GM21515 (cell line): ENCODE data around the gene SUPT5H.

ENCODE experiments used
- ATAC-seq: cut with Tn5 transposase; IDR thresholded peaks from one replicate; pipeline ENCODE4 v1.9.1; 2021; ENCODE audit not compliant: unreplicated experiment

SUPT5H gene

DNA sequence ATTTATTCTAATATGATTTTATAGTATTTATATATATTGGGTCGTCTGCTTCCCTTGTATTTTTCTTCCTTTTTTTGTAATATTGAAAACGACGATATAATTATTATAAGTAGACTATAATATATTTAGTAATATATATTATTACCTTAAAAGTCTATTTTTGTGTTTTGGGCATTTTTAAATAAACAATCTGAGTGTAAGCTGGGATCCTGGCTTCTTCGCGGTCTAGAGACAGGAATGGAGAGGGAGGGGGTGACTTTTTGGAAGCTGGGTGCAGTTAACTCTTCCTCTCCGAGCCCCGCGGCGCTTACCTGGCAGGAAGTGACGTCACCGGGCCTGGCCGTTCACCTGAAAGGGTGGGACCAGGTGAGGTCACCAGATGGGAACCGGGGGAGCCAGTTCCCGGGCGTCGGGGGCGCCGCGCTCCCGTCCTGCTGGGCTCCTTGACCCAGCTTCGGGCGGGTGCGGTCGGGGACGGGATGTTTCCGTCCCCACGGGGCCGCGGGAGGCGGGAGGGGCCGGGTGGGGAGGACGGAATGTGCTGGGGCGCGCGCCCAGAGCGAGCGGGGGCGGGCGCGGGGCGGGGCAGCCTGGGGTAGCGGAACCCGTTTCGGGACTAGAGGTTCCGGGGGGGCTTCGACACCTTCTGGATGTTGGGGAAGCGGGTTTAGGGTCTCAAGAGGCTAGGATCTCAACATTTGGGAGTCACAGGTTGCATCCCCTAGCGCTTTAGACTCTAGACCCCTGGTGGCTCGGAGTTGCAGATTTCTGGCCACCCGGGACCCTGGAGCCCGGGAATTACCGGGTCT is 36.0 kb upstream of the SUPT5H start:
- no peak for ATAC-seq

DNA sequence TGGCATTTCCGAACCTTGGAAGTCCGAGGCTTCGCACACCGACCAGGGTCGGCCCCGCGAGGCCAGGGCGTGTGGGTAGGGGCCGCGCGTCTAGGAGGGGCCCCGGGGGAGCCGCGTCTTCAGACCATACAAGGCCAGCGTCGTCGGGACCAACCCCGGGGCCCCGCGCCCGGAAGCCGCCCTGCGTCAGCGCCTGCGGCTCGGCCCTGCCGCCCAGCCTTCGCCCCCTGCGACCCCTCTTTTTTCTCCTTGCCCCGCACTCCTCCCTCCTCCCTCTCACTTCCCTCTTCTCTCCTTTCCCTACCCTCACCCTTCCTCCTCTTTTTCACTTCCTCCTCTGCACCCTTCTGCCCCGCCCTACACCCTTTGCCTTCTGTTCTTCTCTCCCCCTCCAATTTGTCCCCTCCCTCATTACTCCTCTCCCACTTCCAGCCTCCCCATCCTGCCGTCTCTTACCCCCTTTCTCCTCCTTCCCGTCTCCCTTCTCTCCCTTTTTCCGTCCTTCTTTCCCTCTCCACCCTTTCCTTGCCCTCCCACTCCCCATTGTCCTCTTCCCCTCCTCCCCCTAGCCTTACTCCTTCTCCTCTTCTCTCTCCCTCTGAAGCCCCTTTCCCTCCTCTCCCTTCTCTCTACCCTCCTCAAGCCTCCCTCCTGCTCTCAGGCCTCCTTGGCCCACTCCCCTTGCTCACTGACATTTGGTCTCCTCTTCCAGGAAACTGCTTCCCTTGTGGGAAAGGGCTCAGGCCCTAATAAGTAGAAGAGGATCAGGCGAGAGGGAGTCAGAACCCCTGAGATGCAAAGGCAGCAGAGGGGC is 35.2 kb upstream of the SUPT5H start:
- ATAC-seq, result no peak

DNA sequence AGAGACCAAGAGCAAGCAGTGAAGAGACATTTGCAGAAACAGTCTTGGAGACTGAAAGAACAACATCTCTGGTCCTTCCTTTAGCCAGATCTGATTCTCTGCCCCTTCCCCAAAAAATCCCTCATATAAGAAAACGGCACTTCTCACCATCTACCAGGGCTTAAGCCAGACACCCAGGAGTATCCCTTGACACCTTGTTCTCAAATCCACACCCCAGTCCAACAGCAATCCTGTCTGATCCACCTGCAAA is 34.6 kb upstream of the SUPT5H start:
- ATAC-seq, result no peak

DNA sequence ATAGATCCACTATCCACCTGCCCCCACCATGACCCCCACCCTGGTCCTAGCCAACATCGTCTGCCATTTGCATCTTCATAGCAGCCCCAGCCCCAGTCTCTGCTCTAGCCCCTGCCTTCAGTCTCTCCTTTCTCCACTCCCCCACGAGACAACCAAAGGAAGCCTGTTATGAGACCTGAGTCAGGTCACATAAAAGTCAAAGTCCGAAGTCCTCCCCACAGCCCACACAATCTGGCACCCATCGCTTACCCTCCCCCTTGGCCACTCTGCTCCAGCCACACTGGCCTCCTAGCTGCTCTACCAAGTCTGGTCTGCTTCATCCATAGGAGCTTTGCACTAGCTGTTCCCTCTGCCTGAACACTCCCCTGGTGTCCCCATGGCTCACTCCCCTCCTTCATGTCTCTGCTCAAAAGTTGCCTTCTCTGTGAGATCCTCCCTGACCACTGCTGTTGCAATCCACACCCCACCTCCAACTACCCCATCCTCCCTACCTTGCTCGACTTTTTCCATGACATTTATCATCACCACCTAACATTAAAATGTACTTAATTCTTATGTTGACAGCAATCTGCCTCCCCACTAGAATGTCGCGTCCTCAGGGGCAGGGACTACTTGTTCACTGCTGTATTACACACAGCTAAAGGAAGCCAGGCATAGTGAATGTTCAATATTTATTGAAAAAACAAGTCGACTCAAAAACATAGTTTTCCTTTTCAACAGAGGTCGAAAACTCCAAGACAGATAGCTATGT is 34.1 kb upstream of the SUPT5H start:
- ATAC-seq, result no peak

DNA sequence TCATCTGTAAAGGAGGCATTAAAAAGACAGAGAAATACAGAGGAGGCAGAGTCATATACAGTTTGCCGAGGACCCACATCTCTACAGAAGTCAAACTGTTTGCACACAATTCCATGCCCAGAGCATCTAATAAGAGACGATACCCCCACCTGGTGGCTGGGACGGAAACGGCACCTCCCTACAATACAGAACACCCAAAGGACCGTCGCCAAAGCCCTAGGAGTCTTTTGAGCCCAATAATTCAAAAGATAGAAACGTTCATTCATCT is 33.6 kb upstream of the SUPT5H start:
- peak; percentile 15 for ATAC-seq

DNA sequence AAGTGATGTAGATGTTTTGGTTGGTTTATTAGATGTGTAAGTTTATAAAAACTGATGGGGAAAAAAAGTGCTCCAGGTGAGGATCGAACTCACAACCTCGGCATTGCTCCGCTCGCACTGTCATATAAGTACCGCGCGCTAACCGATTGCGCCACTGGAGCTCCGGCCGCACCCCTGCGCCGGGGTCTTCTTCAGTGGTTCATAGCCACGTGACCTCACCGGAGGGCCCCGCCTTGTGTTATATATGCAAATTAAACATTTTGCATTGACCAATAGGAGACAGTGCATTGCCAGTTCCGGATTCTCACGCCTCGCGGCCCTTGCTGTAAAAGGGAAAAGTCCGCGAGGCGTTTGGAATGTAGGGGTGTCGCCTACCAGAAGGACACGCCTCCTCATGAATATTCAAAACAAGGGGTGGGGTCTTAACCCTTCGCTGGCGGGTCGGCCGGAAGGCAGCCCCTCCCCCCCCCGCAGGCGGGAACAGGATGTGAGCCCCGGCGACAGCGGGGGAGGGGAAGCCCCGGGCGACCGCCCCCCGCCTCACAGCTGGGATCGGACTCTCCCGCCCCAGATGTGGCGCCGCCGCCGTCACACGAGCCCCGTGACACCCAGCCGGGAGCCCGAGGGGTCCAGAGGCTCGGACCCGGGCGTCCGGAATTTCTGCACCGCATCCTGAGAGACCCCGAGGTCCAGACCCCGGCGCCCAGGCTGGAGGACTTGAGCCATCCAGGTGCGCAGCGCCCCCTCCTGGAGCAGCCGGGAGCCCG is 33.1 kb upstream of the SUPT5H start, which contains the start of gene PLEKHG2:
TSS of gene PLEKHG2 (plus strand) at position 570 of the 767 bp plus-strand sequence. CDS start 1,418 bp downstream, outside the sequence.
- ATAC-seq, result peak; percentile 41

DNA sequence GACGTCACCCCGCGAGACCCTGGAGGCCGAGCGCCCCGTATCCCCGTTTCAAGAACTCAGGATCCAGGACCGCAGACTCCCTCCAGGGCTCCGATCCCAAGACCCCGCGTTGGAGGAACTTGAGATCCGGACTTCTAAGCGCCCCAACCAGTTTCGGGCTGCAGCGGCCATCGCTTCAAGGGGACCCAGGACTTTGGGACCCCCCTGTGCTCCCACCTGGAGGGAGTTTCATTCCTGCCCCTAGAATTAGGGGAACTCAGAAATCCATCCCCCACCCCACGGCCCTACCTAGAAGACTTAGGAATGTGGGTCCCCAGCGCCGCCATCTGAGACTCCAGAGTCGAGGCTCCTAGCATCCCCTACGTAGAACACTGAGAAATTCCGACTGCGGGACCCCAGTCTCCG is 32.5 kb upstream of the SUPT5H start:
- no peak for ATAC-seq

DNA sequence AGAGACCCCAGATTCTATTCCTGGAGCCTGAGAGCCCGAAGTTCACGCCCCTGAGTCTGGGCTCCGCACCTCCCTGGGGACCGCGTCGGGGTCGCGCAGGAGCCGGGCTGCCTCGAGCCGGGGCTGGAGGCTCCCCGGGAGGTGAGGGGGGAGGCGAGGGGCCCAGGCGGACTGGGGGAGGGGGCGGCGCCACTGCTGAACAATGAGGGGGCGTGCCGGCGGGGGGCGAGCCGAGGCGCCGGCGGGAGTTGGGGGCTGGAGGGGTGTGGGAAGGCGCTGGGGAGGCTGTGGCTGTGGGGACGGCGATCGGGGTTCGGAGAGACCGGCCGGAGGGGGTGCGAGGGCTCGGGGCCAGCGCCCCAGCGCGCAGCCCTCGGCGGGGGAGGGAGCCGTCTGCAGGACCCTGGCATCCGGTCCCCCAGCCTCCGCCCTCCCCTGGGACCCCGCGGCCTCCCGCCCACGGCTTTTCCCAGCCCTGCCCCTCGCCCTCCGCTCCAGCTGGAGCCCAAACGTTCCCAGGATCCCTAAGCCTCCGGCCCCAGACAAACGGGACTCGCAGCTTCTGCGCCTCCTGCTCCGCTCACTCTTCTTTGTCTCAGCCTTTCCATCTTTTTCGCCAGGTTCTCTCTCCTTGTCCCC is 32.0 kb upstream of the SUPT5H start:
- ATAC-seq, result no peak

DNA sequence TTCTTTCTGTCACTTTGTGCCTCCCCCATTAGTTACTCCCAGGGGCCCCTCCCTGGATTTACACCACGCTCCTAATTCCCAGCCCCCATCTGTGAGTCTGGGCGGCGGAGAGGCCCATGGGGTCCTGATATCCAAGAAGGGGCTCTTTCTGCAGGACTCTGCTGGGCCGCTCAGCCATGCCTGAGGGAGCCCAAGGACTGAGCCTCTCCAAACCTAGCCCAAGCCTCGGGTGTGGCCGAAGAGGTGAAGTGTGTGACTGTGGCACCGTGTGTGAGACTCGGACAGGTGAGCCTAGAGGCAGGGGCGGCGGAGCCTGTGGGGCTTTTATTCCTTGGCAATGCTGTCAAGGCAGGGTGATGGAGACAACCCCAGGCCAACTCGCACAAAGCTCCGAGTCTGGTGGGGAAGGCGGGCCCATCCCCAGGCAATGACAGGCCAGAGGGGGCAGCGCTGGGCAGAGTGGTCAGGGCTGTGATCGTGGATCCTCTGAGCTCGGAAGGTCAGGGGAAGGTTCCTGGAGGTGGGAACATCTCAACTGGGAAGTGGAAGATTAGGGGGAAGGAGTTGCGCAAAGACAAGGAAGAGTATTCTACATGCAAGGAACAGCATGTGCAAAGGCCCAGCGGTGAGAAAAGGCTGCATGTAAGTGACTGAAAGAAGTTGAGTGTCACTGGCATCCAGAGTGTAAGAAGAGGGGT is 31.3 kb upstream of the SUPT5H start:
- no peak for ATAC-seq

DNA sequence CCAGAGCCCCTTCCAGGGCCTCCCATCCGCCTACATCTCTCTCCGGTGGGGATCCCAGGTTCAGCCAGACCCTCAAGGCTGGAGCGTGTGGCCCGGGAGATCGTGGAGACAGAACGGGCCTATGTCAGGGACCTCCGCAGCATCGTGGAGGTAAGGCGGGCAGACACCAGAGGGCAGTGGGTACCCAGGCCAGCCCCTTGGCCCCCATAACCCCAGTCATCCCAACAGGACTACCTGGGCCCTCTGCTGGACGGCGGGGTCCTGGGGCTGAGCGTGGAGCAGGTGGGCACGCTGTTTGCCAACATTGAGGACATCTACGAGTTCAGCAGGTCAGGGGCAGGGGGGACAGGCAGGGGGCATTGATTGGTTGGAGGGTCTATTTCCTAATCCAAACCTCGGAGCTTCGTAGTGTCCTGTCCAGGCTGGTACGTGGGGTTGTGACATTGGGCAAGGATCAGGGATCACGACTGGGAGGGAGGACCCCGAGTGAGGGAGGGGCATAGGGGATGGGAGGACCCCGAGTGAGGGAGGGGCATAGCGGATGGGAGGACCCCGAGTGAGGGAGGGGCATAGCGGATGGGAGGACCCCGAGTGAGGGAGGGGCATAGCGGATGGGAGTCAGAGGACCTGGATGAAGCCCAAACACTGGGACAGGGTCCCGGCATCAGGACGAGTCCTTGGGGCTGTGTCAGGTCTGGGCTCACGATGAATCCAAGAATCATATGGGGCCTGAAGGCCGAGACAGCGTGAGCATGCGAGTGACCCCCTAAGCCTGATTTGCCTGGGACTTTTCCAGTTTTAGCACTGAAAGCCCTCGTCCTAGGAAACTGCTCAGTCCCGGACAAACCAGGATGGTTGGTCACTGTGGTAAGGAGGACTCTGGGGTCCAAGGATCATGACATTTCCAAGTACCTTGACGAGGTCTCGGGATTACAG is 30.0 kb upstream of the SUPT5H start:
- ATAC-seq, result no peak

DNA sequence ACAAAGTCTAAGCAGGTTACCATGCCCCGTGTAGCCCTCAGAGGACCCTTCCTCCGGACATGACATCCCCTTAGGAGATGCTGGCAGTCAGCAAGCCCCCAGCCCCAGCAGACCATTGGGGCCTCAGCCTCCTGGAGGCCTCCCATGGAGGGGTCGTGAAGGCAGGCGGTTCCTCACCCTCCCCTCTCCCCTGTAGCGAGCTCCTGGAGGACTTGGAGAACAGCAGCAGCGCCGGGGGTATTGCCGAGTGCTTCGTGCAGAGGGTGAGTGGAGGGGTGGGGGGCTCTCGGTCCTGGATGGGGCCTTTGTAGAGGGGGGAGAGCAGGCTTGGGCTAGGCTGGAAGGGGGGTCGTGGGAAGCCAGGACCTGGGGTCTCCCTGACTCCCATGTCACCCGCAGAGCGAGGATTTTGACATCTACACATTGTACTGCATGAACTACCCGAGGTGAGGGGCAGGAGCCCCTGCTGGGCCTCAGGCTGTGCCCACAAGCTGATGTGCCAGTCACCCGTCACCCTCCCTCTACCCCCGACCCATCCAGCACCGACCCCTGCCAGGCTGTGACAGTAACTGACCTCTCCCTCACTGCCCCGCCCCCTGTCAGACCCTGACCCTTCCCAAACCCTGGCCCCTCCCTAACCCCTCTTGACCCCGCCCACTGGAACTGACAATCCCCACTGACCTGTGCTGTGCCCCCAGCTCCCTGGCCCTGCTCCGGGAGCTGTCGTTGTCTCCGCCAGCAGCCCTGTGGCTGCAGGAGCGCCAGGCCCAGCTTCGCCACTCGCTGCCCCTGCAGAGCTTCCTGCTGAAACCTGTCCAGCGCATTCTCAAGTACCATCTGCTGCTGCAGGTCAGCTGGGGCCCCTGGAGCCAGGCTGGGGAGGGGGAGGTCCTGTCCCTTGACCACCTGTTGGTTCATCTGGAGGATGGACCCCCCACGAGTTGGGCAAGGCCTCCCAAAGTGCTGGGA is 28.9 kb upstream of the SUPT5H start:
- no peak for ATAC-seq

DNA sequence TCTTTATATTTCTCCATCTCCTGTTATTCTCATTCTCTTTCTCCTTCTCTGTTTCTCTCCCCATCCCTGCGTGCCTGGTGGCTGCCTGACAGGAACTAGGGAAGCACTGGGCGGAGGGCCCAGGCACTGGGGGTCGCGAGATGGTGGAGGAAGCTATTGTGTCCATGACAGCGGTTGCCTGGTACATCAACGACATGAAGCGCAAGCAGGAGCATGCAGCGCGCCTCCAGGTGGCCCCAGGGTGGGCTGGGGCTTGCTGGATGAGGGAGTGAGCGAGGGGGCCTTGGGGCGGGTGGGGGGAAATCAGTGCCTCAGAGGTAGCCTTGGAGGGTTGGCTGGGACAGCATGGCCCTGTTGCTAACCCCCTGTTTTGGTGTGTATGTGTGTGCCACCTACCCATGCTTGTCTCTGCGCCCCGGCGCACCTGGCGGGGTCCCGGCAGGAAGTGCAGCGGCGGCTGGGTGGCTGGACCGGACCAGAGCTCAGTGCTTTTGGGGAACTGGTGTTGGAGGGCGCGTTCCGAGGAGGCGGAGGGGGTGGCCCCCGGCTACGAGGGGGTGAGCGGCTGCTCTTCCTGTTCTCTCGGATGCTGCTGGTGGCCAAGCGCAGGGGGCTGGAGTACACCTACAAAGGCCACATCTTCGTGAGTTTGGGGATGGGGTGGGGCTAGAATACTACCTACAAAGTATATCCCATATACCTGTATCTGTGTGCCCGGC is 27.8 kb upstream of the SUPT5H start:
- no peak for ATAC-seq

DNA sequence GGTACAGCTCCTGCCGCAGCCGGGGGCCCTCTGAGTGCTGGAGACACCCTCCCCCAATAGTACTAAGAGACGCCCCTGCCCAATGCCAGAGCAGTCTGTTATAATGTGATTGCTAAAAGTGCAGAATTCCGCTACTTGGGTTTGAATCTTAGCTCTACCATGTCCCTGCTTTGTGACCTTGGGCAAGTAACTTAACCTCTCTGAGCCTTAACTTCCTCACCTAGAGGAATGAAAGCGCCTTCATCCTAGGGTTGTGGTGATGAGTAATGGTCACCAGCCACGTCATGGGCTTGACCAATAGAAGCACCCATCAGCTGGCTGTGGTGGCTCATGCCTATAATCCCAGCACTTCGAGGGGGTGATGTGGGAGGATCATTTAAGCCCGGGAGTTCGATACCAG is 26.4 kb upstream of the SUPT5H start:
- ATAC-seq, result no peak

DNA sequence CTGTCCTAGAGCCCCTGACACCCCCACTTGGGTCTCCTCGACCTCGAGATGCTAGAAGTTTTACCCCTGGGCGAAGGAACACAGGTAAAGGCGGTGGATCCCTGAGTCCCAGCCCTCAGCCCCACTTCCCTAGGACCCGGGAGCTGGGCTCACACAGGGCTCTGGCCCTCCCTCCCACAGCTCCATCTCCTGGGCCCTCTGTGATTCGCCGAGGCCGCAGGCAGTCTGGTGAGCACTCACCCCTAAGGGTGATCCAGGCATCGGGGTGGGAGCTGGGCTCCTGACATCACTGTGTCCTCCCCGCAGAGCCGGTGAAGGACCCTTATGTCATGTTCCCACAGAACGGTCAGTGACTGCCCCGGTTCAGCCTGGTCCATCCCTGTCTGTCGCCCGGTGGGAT is 24.6 kb upstream of the SUPT5H start:
- no peak for ATAC-seq

DNA sequence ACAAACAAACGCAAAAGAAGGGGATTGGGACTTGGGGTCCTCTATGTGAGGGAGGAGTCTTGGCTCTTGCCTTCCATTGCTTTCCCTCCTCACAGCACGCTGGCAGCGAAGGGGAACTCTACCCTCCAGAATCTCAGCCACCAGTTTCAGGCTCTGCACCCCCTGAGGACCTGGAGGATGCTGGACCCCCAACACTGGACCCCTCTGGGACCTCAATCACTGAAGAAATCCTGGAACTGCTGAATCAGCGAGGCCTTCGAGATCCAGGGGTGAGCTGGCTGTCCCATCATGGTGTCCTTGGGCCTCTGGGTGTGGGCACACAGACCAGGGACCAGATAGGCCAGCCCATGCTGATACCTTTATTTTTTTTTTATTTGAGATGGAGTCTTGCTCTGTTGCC is 23.4 kb upstream of the SUPT5H start:
- ATAC-seq, result no peak

DNA sequence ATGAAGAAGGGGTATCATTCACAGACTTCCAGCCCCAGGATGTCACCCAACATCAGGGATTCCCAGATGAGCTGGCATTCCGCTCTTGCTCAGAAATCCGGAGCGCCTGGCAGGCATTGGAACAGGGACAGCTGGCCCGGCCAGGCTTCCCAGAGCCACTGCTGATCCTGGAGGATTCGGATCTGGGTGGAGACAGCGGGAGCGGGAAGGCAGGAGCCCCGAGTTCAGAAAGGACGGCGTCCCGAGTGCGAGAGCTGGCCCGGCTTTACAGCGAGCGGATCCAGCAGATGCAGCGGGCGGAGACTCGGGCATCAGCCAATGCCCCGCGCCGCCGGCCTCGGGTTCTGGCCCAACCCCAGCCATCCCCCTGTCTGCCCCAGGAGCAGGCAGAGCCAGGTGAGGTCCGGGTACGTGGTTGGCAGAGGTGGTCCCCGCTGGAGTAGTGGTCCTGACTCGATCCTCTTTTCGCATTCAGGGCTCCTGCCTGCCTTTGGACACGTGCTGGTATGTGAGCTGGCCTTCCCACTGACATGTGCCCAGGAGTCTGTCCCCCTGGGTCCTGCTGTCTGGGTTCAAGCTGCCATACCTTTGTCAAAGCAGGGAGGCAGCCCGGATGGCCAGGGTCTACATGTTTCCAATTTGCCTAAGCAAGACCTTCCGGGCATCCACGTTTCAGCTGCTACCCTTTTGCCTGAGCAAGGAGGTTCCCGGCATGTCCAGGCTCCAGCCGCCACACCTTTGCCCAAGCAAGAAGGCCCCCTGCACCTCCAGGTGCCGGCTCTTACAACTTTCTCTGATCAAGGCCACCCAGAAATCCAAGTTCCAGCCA is 21.9 kb upstream of the SUPT5H start:
- ATAC-seq, result no peak
